Glomerular endothelial cell (primary cell): Measurements from ENCODE around the gene CALHM3. TPM values are rescaled to one million over a fixed set of nuclear protein-coding genes. Genes with fewer than 3 reads are reported as not detected.

Source experiments
- total RNA-seq: library from RNA; depleted of rRNA; stranded (reverse); fragments of >200 nt; gene quantifications from 2 replicates; pipeline ENCODE4 v1.2.3, GENCODE V29; 2015

CALHM3 gene
- total RNA-seq, 1 donor from 2014 or later = not detected

Other genes starting within 250 kb of the CALHM3 start
- 0.10 TPM in 1 of 2 replicates, not detected in the other for gene RPEL1, start 233.4 kb downstream of the CALHM3 start, total RNA-seq
- gene INA, start 202.1 kb downstream of the CALHM3 start, total RNA-seq = 3.4 and 4.3 TPM in 2 replicates
- gene PCGF6, start 128.1 kb downstream of the CALHM3 start, total RNA-seq = 11.5 and 11.9 TPM in 2 replicates
- 2.7 and 2.8 TPM in 2 replicates for gene TAF5, start 111.3 kb downstream of the CALHM3 start, total RNA-seq
- 277 and 373 TPM in 2 replicates for gene ATP5MK, start 82.8 kb downstream of the CALHM3 start, total RNA-seq
- gene PDCD11, start 82.6 kb downstream of the CALHM3 start, total RNA-seq = 42.1 and 42.9 TPM in 2 replicates
- 12.0 and 14.5 TPM in 2 replicates for gene CALHM2, start 26.9 kb downstream of the CALHM3 start, total RNA-seq
- not detected in 2 replicates for gene CALHM1, start 20.3 kb downstream of the CALHM3 start, total RNA-seq
- gene NEURL1, start 14.5 kb upstream of the CALHM3 start, total RNA-seq = 0.05 and 0.47 TPM in 2 replicates